Aorta (tissue), 5 donors: ENCODE measurements around the gene EDEM3. TPM values are rescaled to one million over a fixed set of nuclear protein-coding genes. Genes with fewer than 3 reads are reported as not detected.

Experiments used
- ATAC-seq: fragments of 200-7000 bp; cut with Tn5 transposase; one replicate; pipeline ENCODE4 v1.9.1; 2022; ENCODE audit warnings: moderate library complexity; ENCODE audit not compliant: low FRiP score
- DNase-seq, 2 donors: peaks; one replicate each; pipeline ENCODE4 v3.0.0-alpha.2; 2020
- H3K27ac ChIP-seq, 2 donors: one replicate each; pipeline ENCODE4 v1.5.1; 2013; ENCODE audit warnings: low read length in 2 of 2, mild to moderate bottlenecking in 2 of 2, moderate library complexity in 2 of 2, control low read depth in 1 of 2, inconsistent platforms in 1 of 2, low read depth in 1 of 2
- H3K27me3 ChIP-seq, 2 donors: one replicate each; pipeline ENCODE4 v1.6.1; 2013; ENCODE audit warnings: control low read depth in 1 of 2, low read length in 1 of 2, mild to moderate bottlenecking in 1 of 2, moderate library complexity in 1 of 2; ENCODE audit not compliant: insufficient read depth in 2 of 2, control insufficient read depth in 1 of 2
- H3K36me3 ChIP-seq, 2 donors: one replicate each; pipeline ENCODE4 v1.6.1; 2013; ENCODE audit warnings: control low read depth in 1 of 2, low read length in 1 of 2, mild to moderate bottlenecking in 1 of 2; ENCODE audit not compliant: insufficient read depth in 2 of 2, control insufficient read depth in 1 of 2
- H3K4me1 ChIP-seq, 2 donors: one replicate each; pipeline ENCODE4 v1.6.1; 2013; ENCODE audit warnings: low read length in 2 of 2, control low read depth in 1 of 2, mild to moderate bottlenecking in 1 of 2, moderate library complexity in 1 of 2; ENCODE audit not compliant: insufficient read depth in 2 of 2, control insufficient read depth in 1 of 2
- H3K4me3 ChIP-seq, 2 donors: one replicate each; pipeline ENCODE4 v1.5.1; 2013; ENCODE audit warnings: low read length in 2 of 2, control low read depth in 1 of 2, mild to moderate bottlenecking in 1 of 2
- H3K9me3 ChIP-seq: one replicate; pipeline ENCODE4 v1.6.1; 2013; ENCODE audit warnings: mild to moderate bottlenecking, low read length; ENCODE audit not compliant: control insufficient read depth
- WGBS, 2 donors: extraction: QIAGEN DNeasy Blood & Tissue Kit; methylation state at CpG; one replicate each; pipeline ENCODE4 v1.1.7; 2013; 5-methylcytosine and 5-hydroxymethylcytosine counted together
- intact Hi-C, 2 donors: fragments of 100-400 bp; cut with DNase I; formaldehyde crosslinking; loops; one replicate each; pipeline versions ENCODE4 v1.14.2 to v1.15.0; 2022
- polyA plus RNA-seq, 2 donors: library from polyadenylated mRNA; stranded (reverse); fragments of 200-250 nt; gene quantifications; one replicate each; pipeline ENCODE4 v1.2.3, GENCODE V29; 2013
- total RNA-seq, 2 donors: library from RNA; stranded (reverse); fragmentation: NEBNext Ultra II Directional; extraction: Animal tissue kit (Norgen Biotek cat#: 25700); gene quantifications; one replicate each; pipeline ENCODE4 v1.2.1, GENCODE V29; 2021
- donor health status: healthy with polysubstance abuse.
- donor health status: Bipolar disorder and iron deficiency.
- donor health status: DM: no; HTN: no; CAD: no.
- donor health status: DM: no; HTN: no; CAD: no.
- donor health status: DM: yes; HTN: yes; CAD: no.

EDEM3 gene
- total and polyA plus RNA-seq, 4 donors: 5.5 to 54.8 (median 27.6) TPM

DNA sequence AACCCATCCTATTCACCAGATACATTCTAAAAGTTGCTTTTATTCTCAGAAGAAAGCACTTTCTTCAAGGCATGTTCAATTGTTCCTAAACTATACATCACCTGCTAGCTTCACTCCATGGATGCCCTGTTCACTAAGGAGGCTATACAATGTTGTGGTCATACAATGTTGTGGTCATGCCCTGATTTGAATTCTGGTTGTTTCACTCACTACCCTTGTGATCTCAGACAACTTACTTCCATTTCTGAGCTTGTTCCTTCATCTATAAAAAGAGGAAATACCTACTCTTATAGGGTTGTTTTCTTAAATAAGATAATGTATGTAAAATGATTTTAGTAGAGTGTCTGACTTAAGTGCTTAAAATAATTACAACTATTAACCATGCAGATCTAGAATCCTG lies 19.7 kb downstream of the EDEM3 start:
- no peak for DNase-seq
- peaks cover 0 to 2% of the 10 kb centered on the region in 2 donors for H3K36me3 ChIP-seq
- no peak for ATAC-seq

DNA sequence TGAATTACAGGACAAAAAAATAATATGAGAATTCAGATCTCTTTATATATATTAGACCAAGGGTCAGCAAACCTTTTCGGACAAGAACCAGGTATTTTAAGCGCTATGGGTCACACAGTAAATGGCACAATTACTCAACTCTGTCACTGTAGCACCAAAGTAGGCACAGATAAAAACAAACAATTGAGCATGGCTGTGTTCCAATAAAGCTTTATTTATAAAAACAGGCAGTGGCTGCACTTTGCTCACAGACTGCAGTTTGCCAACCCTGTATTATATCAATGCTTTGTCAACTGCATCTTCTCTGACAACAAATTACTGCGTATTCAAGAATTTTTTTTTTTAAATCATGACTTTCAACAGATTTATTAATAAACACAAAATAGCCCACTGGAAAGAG lies 29.8 kb downstream of the EDEM3 start:
- ATAC-seq: no peak
- no peak for DNase-seq
- intact Hi-C loops: no loop called here

More for the DNA sequence above, 19.7 kb downstream of the EDEM3 start:
- Histone ChIP-seq H3K4me1 (no peaks in the 10 kb centered on the region), H3K27ac (no peak overlapping the region), H3K9me3 (no peaks in the 10 kb centered on the region), H3K27me3 (no peaks in the 10 kb centered on the region), H3K4me3 (no peak overlapping the region)
- intact Hi-C loops: no loop called here

DNA sequence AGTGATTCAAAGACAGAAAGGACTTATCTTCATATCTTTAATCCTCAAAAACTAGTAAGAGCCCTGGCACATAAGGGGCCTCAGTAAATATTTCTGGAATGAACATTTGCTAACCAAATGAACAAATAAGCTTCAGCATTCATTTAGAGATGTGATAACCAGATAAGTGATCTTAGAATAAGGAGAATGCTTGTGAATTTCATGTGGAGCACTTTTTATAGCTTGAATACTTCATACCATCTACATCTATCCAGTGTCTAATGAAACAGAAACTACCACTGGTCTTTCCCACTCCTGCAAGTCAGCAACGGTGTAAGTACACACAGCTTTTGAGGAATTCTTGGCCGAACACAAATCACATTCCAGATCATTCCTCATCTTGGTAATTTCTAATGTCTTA lies 38.5 kb downstream of the EDEM3 start:
- 47 to 49% methylated on average over 2 of the region's 2 CpGs for WGBS, 2 donors
- intact Hi-C loops: no loop called here
- no peak overlapping the region for H3K4me3 ChIP-seq
- peaks cover 0 to 1% of the 10 kb centered on the region in 2 donors for H3K36me3 ChIP-seq
- no peaks in the 10 kb centered on the region for H3K9me3 ChIP-seq
- H3K4me1 ChIP-seq: no peaks in the 10 kb centered on the region
- no peaks in the 10 kb centered on the region for H3K27me3 ChIP-seq
- H3K27ac ChIP-seq: no peak overlapping the region
- ATAC-seq (no peak), DNase-seq (no peak)

More for the DNA sequence above, 29.8 kb downstream of the EDEM3 start:
- 96 to 98% methylated on average over 3 of the region's 3 CpGs for WGBS, 2 donors
- Histone ChIP-seq H3K4me1 (no peaks in the 10 kb centered on the region), H3K27me3 (no peaks in the 10 kb centered on the region), H3K36me3 (no peaks in the 10 kb centered on the region), H3K4me3 (no peak overlapping the region), H3K9me3 (no peaks in the 10 kb centered on the region), H3K27ac (no peak overlapping the region)

DNA sequence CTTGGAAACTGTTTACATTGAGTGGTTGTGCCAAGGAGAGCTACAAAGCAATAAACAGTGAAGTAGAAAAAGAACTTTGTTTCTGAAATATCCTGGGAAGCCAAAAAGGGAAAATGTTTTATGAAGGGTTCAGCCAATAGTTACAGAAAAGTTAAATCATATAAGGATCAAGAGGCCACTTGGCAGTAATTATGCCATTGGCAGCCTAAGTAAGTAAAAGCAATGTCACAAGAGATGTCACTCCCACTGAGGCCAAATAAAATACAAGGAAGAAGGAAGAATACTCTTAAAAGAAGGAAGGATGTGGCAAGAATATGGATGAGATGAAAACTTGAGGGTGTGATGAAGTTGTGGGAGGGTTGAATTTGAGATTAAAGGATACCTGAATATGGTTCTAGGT lies 45.2 kb downstream of the EDEM3 start:
- DNase-seq (no peak), ATAC-seq (no peak)
- intact Hi-C loops: no loop called here
- H3K4me1 ChIP-seq: no peaks in the 10 kb centered on the region
- H3K27ac ChIP-seq: no peak overlapping the region
- no peaks in the 10 kb centered on the region for H3K9me3 ChIP-seq
- peaks cover 3 to 5% of the 10 kb centered on the region in 2 donors for H3K36me3 ChIP-seq
- H3K4me3 ChIP-seq: no peak overlapping the region
- no peaks in the 10 kb centered on the region for H3K27me3 ChIP-seq

DNA sequence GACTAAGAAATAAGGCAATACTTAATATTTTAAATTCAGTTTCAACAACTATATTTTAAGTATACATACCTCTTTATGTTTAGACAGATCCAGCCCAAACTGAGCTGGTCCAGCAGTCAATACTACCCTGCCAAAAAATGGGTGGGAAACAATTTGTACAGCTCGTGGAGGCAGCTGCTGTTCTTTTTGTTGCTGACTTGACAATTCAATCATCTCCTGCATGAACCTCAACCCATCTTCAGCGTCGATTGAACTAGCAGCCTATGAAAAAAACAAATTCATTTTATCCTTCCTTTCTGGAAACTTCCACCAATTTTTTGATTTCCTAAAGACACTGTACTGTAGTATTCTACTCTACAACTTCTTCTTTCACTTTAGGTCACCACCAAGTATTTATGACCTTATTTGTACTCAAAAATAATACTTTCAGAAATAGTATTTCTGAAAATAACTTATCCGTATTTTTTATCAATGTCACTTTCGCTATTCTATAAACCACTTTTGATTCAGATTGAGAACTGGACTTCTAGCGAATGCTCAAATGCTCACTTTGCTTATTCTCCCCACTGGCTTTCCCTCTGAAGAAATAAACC lies 46.5 kb downstream of the EDEM3 start:
- no peaks in the 10 kb centered on the region for H3K9me3 ChIP-seq
- H3K27ac ChIP-seq: no peak overlapping the region
- H3K4me1 ChIP-seq: no peaks in the 10 kb centered on the region
- H3K36me3 ChIP-seq: peaks cover 3 to 8% of the 10 kb centered on the region in 2 donors
- ATAC-seq (no peak), DNase-seq (no peak)
- H3K27me3 ChIP-seq: no peaks in the 10 kb centered on the region
- intact Hi-C loops: no loop called here
- no peak overlapping the region for H3K4me3 ChIP-seq
- whole genome bisulfite sequencing, 2 donors: 73 to 84% methylated on average over 6 of the region's 6 CpGs

DNA sequence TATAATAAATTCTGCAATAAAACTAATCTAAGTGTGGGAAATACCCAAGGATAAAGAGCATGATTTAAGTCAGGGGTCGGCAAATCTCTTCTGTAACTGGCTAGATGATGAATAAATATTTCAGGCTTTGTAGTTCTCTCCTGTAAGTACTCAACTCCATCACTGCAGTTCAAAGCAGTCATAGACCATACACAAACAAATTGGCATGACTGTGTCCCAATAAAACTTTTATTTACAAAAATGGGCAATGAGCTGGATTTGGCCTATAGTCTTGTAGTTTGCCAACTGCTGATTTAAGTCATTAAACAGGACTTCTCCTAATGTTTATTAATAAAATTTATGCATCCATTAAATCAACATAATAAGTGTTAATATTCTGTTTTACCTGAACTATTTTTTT lies 49.4 kb downstream of the EDEM3 start:
- intact Hi-C loops: no loop called here
- no peak for DNase-seq
- H3K4me3 ChIP-seq: no peak overlapping the region
- no peak for ATAC-seq
- H3K27ac ChIP-seq: no peak overlapping the region
- no peaks in the 10 kb centered on the region for H3K27me3 ChIP-seq
- H3K4me1 ChIP-seq: no peaks in the 10 kb centered on the region
- peaks cover 3 to 9% of the 10 kb centered on the region in 2 donors for H3K36me3 ChIP-seq
- H3K9me3 ChIP-seq: no peaks in the 10 kb centered on the region
- 95 to 97% methylated on average over 1 of the region's 1 CpG for WGBS, 2 donors

DNA sequence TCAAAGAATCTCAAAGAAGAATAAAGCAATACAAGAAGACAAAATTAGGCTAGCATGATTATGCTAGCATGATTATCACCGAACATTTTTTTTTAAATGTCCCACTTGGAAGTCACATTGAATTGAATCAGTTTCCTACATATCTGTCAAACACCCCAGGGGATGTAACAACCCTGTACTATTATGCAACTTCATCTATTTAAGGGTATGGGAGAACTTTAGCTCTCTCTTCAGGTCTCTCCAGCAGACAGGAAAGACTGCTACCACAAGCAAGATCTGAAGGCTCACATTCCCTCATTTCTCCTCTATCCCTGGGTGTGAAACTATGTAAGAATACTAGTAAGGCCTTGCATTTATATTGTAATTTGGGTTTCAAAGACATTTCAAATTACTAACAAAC lies 52.8 kb downstream of the EDEM3 start:
- ATAC-seq (no peak), DNase-seq (no peak)
- H3K4me3 ChIP-seq: no peak overlapping the region
- H3K9me3 ChIP-seq: no peaks in the 10 kb centered on the region
- H3K27ac ChIP-seq: no peak overlapping the region
- peaks cover 0 to 7% of the 10 kb centered on the region in 2 donors for H3K36me3 ChIP-seq
- no peaks in the 10 kb centered on the region for H3K27me3 ChIP-seq
- no peaks in the 10 kb centered on the region for H3K4me1 ChIP-seq
- 79 to 81% methylated on average over 1 of the region's 1 CpG for WGBS, 2 donors
- intact Hi-C loops: no loop called here

DNA sequence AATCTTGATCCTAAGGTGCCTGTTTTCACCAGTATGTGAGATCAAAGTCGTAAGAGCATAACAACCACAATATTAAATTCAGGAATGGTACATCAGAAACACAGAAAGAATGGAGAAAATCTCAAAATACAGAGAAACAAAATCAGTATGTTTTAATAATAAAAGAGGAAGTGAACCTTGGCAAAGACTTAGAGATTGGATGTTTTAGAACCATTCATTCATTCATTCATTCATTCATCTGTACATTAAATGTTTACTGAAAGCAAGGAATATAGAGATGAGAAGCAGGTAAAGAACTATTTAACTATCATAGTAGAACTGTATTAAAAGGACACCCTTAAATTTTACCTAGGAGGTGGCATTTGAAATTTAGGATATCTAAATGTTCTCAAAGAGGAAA lies 55.7 kb downstream of the EDEM3 start:
- 96% methylated on average over 1 of the region's 1 CpG for WGBS, 2 donors
- no peak for ATAC-seq
- Histone ChIP-seq H3K4me3 (no peak overlapping the region), H3K27me3 (no peaks in the 10 kb centered on the region), H3K36me3 (peaks cover 0 to 1% of the 10 kb centered on the region in 2 donors), H3K27ac (no peak overlapping the region), H3K9me3 (no peaks in the 10 kb centered on the region), H3K4me1 (no peaks in the 10 kb centered on the region)
- DNase-seq: no peak
- intact Hi-C loops: no loop called here

DNA sequence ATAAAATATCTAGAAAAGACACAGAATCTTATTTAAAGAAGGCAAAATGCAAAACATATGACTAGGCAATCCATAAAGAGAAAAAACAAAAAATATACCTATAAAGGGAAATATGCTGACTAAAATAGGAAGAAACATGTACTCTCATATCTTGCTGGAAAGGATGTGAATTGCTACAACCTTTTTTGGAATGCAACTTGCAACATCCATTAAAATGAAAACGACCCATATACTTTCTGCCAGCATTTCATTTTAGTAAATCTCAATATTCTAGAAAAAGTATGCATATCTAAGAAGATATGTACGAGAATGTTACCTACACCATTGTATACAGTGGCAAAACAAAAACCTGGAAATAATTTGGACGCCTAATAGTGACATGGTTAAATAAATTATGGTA lies 56.6 kb downstream of the EDEM3 start:
- no peak for ATAC-seq

More for the DNA sequence above, 56.6 kb downstream of the EDEM3 start:
- WGBS, 2 donors: 45 to 49% methylated on average over 3 of the region's 3 CpGs
- DNase-seq: no peak
- Histone ChIP-seq H3K27me3 (no peaks in the 10 kb centered on the region), H3K36me3 (peaks cover 0 to 3% of the 10 kb centered on the region in 2 donors), H3K4me1 (no peaks in the 10 kb centered on the region), H3K27ac (no peak overlapping the region), H3K9me3 (no peaks in the 10 kb centered on the region), H3K4me3 (no peak overlapping the region)
- intact Hi-C loops: no loop called here
